AG09309 (cell line): ENCODE measurements around the gene PRDM16.

Experiments used
- DNase-seq: peaks from one replicate; pipeline ENCODE4 v3.0.0-alpha.2; 2010; ENCODE audit warnings: low read depth
- H3K4me3 ChIP-seq: 2 replicates; pipeline ENCODE4 v1.5.1; 2011; ENCODE audit warnings: mild to moderate bottlenecking, low read depth, low read length, moderate library complexity; ENCODE audit not compliant: control insufficient read depth
- CTCF ChIP-seq: IDR thresholded peaks from 2 replicates; pipeline ENCODE4 v1.5.1; 2011; ENCODE audit warnings: mild to moderate bottlenecking, low read depth, low read length, inconsistent platforms; ENCODE audit not compliant: insufficient read depth, control insufficient read depth; ENCODE audit errors: missing control alignments

Gene PRDM16

DNA sequence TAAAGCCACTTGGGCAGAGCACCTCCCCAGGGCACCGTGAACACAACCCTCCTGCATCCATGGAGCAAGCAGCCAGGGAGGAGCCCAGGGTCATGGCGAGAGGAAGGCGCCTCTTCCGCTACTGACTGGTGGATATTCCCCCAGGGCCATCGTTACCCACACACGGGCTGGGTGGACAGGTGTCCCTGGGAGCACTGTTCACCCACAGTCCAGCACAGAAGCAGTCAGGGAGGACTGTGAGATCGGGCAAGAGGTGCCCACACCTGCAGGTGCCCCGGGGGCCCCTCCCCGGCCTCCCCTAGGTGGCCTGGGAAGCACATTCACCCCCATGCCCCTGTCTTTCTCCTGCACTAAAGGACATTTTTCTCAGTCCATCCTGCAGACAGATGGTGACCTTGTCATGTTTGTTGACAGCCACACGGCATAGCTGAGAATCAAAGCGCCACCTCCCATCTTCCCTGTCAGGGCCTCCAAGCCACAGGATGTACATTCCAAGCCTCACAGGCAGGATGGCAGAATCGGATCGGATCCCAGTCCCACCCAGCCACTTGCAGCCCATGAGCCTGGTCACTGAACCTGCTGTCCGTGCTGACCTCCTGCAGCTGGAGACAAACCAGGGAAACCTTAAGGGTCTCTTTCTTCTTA lies 160.2 kb downstream of the PRDM16 start:
- no peak overlapping the region for H3K4me3 ChIP-seq
- DNase-seq = no peak
- TF ChIP-seq CTCF = no peak

- H3K4me3 ChIP-seq = no peak overlapping the region
- no peak for DNase-seq
- TF ChIP-seq CTCF = no peak
These were observed 161.6 kb downstream of the PRDM16 start for GRCh38 chr1:3230553-3230952.

DNA sequence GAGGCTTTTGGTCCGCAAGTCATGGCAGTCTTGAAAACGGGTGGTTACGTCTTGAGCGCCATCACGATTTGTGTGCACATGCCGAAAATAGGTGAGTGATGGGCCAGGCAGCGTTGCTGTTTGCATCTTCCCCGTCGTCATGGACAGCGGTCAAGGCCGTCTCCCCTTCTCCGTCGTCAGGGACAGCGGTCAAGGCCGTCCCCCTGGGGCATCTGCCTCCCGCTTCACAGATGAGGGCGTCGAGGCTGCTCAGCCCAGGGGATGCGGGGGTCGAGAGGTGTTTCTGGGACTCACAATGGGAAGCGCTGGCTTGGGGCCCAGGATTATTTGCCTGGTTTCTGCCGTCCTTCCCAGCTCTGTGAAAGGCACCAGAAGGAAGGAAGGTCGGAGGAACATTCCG lies 162.2 kb downstream of the PRDM16 start:
- H3K4me3 ChIP-seq = no peak overlapping the region
- DNase-seq = no peak
- no peak for TF ChIP-seq CTCF

- DNase-seq = no peak
- no peak overlapping the region for H3K4me3 ChIP-seq
- TF ChIP-seq CTCF = no peak
These were observed 162.8 kb downstream of the PRDM16 start for GRCh38 chr1:3231826-3232225.

DNA sequence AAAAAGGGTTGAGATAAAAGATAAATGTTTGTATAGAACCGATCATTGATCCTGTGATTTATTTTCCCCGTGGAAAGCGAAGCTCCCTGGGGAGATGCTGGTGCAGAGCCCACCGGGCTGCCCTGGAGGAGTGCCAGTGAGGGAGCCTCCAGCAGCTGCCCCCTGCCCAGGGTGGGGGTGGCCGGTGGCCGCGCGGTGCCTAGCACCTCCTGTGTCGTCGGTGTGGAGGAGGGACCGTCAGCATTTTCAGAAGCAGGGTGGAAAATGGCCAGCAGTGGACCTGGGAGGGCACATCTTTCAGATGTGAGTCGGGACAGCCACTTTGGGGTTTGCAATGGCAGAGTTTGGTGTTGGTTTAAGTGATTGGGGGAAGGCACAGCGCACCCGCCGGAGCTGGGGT lies 164.0 kb downstream of the PRDM16 start:
- no peak for DNase-seq
- no peak for TF ChIP-seq CTCF
- no peak overlapping the region for H3K4me3 ChIP-seq

- no peak for DNase-seq
- no peak overlapping the region for H3K4me3 ChIP-seq
- no peak for TF ChIP-seq CTCF
These were observed 164.5 kb downstream of the PRDM16 start for GRCh38 chr1:3233551-3233950.

DNA sequence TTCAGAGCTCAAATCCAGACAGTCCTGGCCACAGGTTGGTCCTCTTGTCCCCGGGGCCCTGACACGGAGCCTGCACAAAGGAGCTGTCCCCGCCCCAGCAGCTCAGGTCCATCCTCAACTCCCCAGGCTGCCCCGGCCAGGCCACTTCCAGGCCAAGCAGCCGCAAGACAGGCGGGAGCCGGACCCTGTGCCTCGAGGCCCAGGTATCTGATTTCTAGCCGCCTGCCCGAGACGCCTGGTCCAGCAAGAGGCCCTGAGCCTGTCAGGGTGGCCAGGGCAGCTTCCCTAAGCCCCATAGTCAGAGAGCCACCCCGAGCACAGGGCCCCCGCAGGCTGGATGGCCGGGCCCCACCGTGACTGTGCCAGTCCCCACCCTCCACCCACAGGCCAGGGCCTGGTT lies 165.3 kb downstream of the PRDM16 start:
- H3K4me3 ChIP-seq = no peak overlapping the region
- DNase-seq = no peak
- no peak for TF ChIP-seq CTCF
